Neuronal stem cell (in vitro differentiated cells): Measurements from ENCODE around the gene ZNF764.

Source experiments
- DNase-seq: peaks from one replicate; pipeline ENCODE4 v3.0.0-alpha.2; 2013; ENCODE audit warnings: low spot score
- H2AFZ ChIP-seq: one replicate; pipeline ENCODE4 v1.6.1; 2013; ENCODE audit warnings: mild to moderate bottlenecking, low read length, inconsistent platforms
- H2AK5ac ChIP-seq: 2 replicates; pipeline ENCODE4 v1.6.1; 2013; ENCODE audit warnings: low read depth, mild to moderate bottlenecking, inconsistent platforms, low read length, moderate library complexity, mixed read lengths
- H2BK120ac ChIP-seq: 2 replicates; pipeline ENCODE4 v1.6.1; 2013; ENCODE audit warnings: low read depth, mild to moderate bottlenecking, inconsistent platforms, low read length, moderate library complexity, mixed read lengths
- H2BK12ac ChIP-seq: one replicate; pipeline ENCODE4 v1.6.1; 2013; ENCODE audit warnings: low read length, inconsistent platforms
- H2BK15ac ChIP-seq: 2 replicates; pipeline ENCODE4 v1.6.1; 2013; ENCODE audit warnings: mild to moderate bottlenecking, low read length, inconsistent platforms, mixed read lengths
- H2BK5ac ChIP-seq: one replicate; pipeline ENCODE4 v1.6.1; 2013; ENCODE audit warnings: inconsistent platforms, mild to moderate bottlenecking, low read length, moderate library complexity
- H3K14ac ChIP-seq: one replicate; pipeline ENCODE4 v1.6.1; 2013; ENCODE audit warnings: low read length, inconsistent platforms
- H3K18ac ChIP-seq: 2 replicates; pipeline ENCODE4 v1.6.1; 2013; ENCODE audit warnings: low read length, inconsistent platforms
- H3K23ac ChIP-seq: 2 replicates; pipeline ENCODE4 v1.6.1; 2013; ENCODE audit warnings: low read depth, mild to moderate bottlenecking, mixed read lengths, low read length, inconsistent platforms; ENCODE audit not compliant: poor library complexity
- H3K27ac ChIP-seq: replicated peaks from 3 replicates; pipeline ENCODE4 v1.5.1; 2013; ENCODE audit warnings: low read length, inconsistent platforms
- H3K27me3 ChIP-seq, 3 experiments: 2 replicates each; pipeline ENCODE4 v1.6.1; 2013; ENCODE audit warnings: low read length in 3 of 3, mild to moderate bottlenecking in 2 of 3, inconsistent platforms in 1 of 3, low read depth in 1 of 3, mixed read lengths in 1 of 3, moderate library complexity in 1 of 3; ENCODE audit not compliant: control insufficient read depth in 3 of 3, insufficient read depth in 3 of 3
- H3K36me3 ChIP-seq, 2 donors: replicated peaks in 1 of 2; 2 replicates each; pipeline ENCODE4 v1.6.1; 2013; ENCODE audit warnings: low read length in 2 of 2; ENCODE audit not compliant: control insufficient read depth in 2 of 2, insufficient read depth in 2 of 2
- H3K4ac ChIP-seq: 2 replicates; pipeline ENCODE4 v1.6.1; 2013; ENCODE audit warnings: inconsistent platforms, mild to moderate bottlenecking, low read length, moderate library complexity
- H3K4me1 ChIP-seq, 2 donors: 1 replicate in 1 of 2; 2 replicates in 1 of 2; pipeline ENCODE4 v1.6.1; 2013; ENCODE audit warnings: low read length in 2 of 2, low read depth in 1 of 2; ENCODE audit not compliant: control insufficient read depth in 2 of 2, insufficient read depth in 1 of 2
- H3K4me2 ChIP-seq: one replicate; pipeline ENCODE4 v1.6.1; 2013; ENCODE audit warnings: mild to moderate bottlenecking, low read length, inconsistent platforms; ENCODE audit not compliant: insufficient read depth, poor library complexity, severe bottlenecking
- H3K4me3 ChIP-seq, 2 donors: 2 replicates each; pipeline ENCODE4 v1.5.1; 2013; ENCODE audit warnings: low read length in 2 of 2, mild to moderate bottlenecking in 2 of 2, inconsistent platforms in 1 of 2, moderate library complexity in 1 of 2
- H3K79me1 ChIP-seq: one replicate; pipeline ENCODE4 v1.6.1; 2013; ENCODE audit warnings: low read depth, mild to moderate bottlenecking, inconsistent platforms, low read length, moderate library complexity
- H3K9ac ChIP-seq: one replicate; pipeline ENCODE4 v1.6.1; 2013; ENCODE audit warnings: mild to moderate bottlenecking, low read depth, low read length, inconsistent platforms; ENCODE audit not compliant: poor library complexity
- H3K9me3 ChIP-seq, 2 donors: replicated peaks in 1 of 2; 2 replicates each; pipeline versions ENCODE3 to v1.6.1; 2013; ENCODE audit warnings: low read length in 2 of 2, mild to moderate bottlenecking in 2 of 2, inconsistent platforms in 1 of 2, low read depth in 1 of 2, mixed read lengths in 1 of 2, moderate library complexity in 1 of 2; ENCODE audit not compliant: control insufficient read depth in 2 of 2, insufficient read depth in 1 of 2
- H4K8ac ChIP-seq: one replicate; pipeline ENCODE4 v1.6.1; 2013; ENCODE audit warnings: low read depth, mild to moderate bottlenecking, inconsistent platforms, low read length, moderate library complexity
- H4K91ac ChIP-seq: one replicate; pipeline ENCODE4 v1.6.1; 2013; ENCODE audit warnings: low read length, low read depth, mild to moderate bottlenecking, inconsistent platforms; ENCODE audit not compliant: poor library complexity
- WGBS, 2 donors: extraction: QIAGEN DNeasy Blood & Tissue Kit; methylation state at CpG; one replicate each; pipeline ENCODE4 v1.1.7; 2013; ENCODE audit warnings: missing lambda C conversion rate in 2 of 2, mixed read lengths in 1 of 2; ENCODE audit not compliant: insufficient read length in 2 of 2, insufficient replicate concordance in 1 of 2; ENCODE audit errors: extremely low coverage in 2 of 2; 5-methylcytosine and 5-hydroxymethylcytosine counted together

The ZNF764 gene

GRCh38 chr16:30603945-30604315 lies 45.8 kb upstream of the ZNF764 start:
- Histone ChIP-seq H3K36me3 (peaks cover 20 to 70% of the 10 kb centered on the region in 2 donors), H3K4me1 (peaks cover 0 to 2% of the 10 kb centered on the region in 2 donors), H3K27me3 (no peaks in the 10 kb centered on the region), H2BK5ac (no peak overlapping the region), H3K23ac (no peak overlapping the region), H4K8ac (no peak overlapping the region), H2AFZ (no peak overlapping the region), H3K4me3 (no peak overlapping the region), H3K79me1 (no peaks in the 10 kb centered on the region), H3K18ac (no peak overlapping the region), H3K14ac (no peak overlapping the region), H3K9me3 (no peaks in the 10 kb centered on the region), H2BK12ac (no peak overlapping the region), H2BK15ac (no peak overlapping the region), H2AK5ac (no peak overlapping the region), H3K9ac (no peak overlapping the region), H2BK120ac (no peak overlapping the region), H3K27ac (no peak overlapping the region), H3K4me2 (no peak overlapping the region), H3K4ac (no peak overlapping the region), H4K91ac (no peak overlapping the region)
- WGBS, 2 donors = no CpG with 5 or more reads among the region's 7 CpGs
- DNase-seq = no peak

GRCh38 chr16:30602616-30603277 lies 44.6 kb upstream of the ZNF764 start:
- H3K18ac ChIP-seq = no peak overlapping the region
- no peak for DNase-seq

GRCh38 chr16:30601966-30602365 lies 43.8 kb upstream of the ZNF764 start:
- Histone ChIP-seq H3K27me3 (no peaks in the 10 kb centered on the region), H3K36me3 (peaks cover 17 to 51% of the 10 kb centered on the region in 2 donors), H3K4me3 (no peak overlapping the region), H2AFZ (no peak overlapping the region), H3K18ac (no peak overlapping the region), H2BK15ac (no peak overlapping the region), H3K27ac (no peak overlapping the region), H3K4me2 (no peak overlapping the region), H3K4me1 (no peaks in the 10 kb centered on the region), H4K91ac (no peak overlapping the region), H3K23ac (no peak overlapping the region), H4K8ac (no peak overlapping the region), H3K9me3 (peaks cover 0 to 2% of the 10 kb centered on the region in 2 donors), H3K9ac (no peak overlapping the region), H3K14ac (no peak overlapping the region), H3K79me1 (no peaks in the 10 kb centered on the region), H2BK120ac (no peak overlapping the region), H2BK12ac (no peak overlapping the region), H3K4ac (no peak overlapping the region), H2AK5ac (no peak overlapping the region), H2BK5ac (no peak overlapping the region)
- no CpG with 5 or more reads among the region's 4 CpGs for WGBS, 2 donors
- no peak for DNase-seq

More at GRCh38 chr16:30602616-30603277, 44.6 kb upstream of the ZNF764 start:
- no peaks in the 10 kb centered on the region for H3K4me1 ChIP-seq
- H3K4me3 ChIP-seq = no peak overlapping the region
- no CpG with 5 or more reads among the region's 4 CpGs for WGBS, 2 donors
- no peak overlapping the region for H3K9ac ChIP-seq
- H2BK5ac ChIP-seq = no peak overlapping the region
- H3K36me3 ChIP-seq = peaks cover 18 to 58% of the 10 kb centered on the region in 2 donors
- H3K4ac ChIP-seq = no peak overlapping the region
- no peaks in the 10 kb centered on the region for H3K27me3 ChIP-seq
- H3K9me3 ChIP-seq = peaks cover 0 to 2% of the 10 kb centered on the region in 2 donors
- H2BK12ac ChIP-seq = no peak overlapping the region
- H3K27ac ChIP-seq = no peak overlapping the region
- H3K79me1 ChIP-seq = no peaks in the 10 kb centered on the region
- no peak overlapping the region for H4K91ac ChIP-seq
- no peak overlapping the region for H2AFZ ChIP-seq
- no peak overlapping the region for H3K4me2 ChIP-seq
- H3K14ac ChIP-seq = no peak overlapping the region
- H3K23ac ChIP-seq = no peak overlapping the region
- no peak overlapping the region for H2BK120ac ChIP-seq
- H2AK5ac ChIP-seq = no peak overlapping the region
- H2BK15ac ChIP-seq = no peak overlapping the region
- H4K8ac ChIP-seq = no peak overlapping the region

GRCh38 chr16:30600929-30601328 lies 42.8 kb upstream of the ZNF764 start:
- Histone ChIP-seq H3K4me1 (no peaks in the 10 kb centered on the region), H3K9ac (no peak overlapping the region), H3K4me3 (no peak overlapping the region), H3K36me3 (peaks cover 17 to 40% of the 10 kb centered on the region in 2 donors), H3K27me3 (no peaks in the 10 kb centered on the region), H3K14ac (no peak overlapping the region), H3K4ac (no peak overlapping the region), H3K27ac (no peak overlapping the region), H4K91ac (no peak overlapping the region), H4K8ac (no peak overlapping the region), H2AK5ac (no peak overlapping the region), H2BK12ac (no peak overlapping the region), H2BK5ac (no peak overlapping the region), H3K4me2 (no peak overlapping the region), H2AFZ (no peak overlapping the region), H2BK15ac (no peak overlapping the region), H3K79me1 (no peaks in the 10 kb centered on the region), H2BK120ac (no peak overlapping the region), H3K23ac (no peak overlapping the region), H3K18ac (no peak overlapping the region), H3K9me3 (peaks cover 0 to 2% of the 10 kb centered on the region in 2 donors)
- WGBS, 2 donors = no CpG with 5 or more reads among the region's 2 CpGs
- DNase-seq = no peak
